GM20000 (cell line): Measurements from ENCODE around the gene LRMDA.

Experiments used
- DNase-seq: peaks from one replicate; pipeline ENCODE4 v3.0.0; 2012; ENCODE audit warnings: low spot score
- CTCF ChIP-seq: IDR thresholded peaks from 2 replicates; pipeline ENCODE4 v1.5.1; 2012; ENCODE audit warnings: mild to moderate bottlenecking, control low read depth; ENCODE audit errors: extremely low read depth, missing control alignments

Gene LRMDA

GRCh38 chr10:76350583-76350982, 919.2 kb downstream of the LRMDA start:
- TF ChIP-seq CTCF: no peak
- no peak for DNase-seq

GRCh38 chr10:76352300-76352699, 920.9 kb downstream of the LRMDA start:
- DNase-seq: no peak
- no peak for TF ChIP-seq CTCF

GRCh38 chr10:76353237-76353851, 921.9 kb downstream of the LRMDA start:
- TF ChIP-seq CTCF: no peak

GRCh38 chr10:76354212-76354738, 922.9 kb downstream of the LRMDA start:
- TF ChIP-seq CTCF: no peak
- no peak for DNase-seq

More at GRCh38 chr10:76353237-76353851, 921.9 kb downstream of the LRMDA start:
- no peak for DNase-seq

GRCh38 chr10:76354921-76355320, 923.5 kb downstream of the LRMDA start:
- no peak for TF ChIP-seq CTCF
- no peak for DNase-seq

GRCh38 chr10:76356557-76356956, 925.1 kb downstream of the LRMDA start:
- DNase-seq: no peak
- no peak for TF ChIP-seq CTCF

GRCh38 chr10:76357726-76358415, 926.4 kb downstream of the LRMDA start:
- no peak for DNase-seq
- no peak for TF ChIP-seq CTCF
